ENCODE results near the gene TTC23L. TPM values are rescaled to one million over a fixed set of nuclear protein-coding genes. Genes with fewer than 3 reads are reported as not detected.
"Not testable (repeated sequence)": the region's sequence is repeated elsewhere in the genome, so short reads cannot be mapped to it uniquely, and the experiment has no call there.

TTC23L gene
- total RNA-seq, 1 experiment from 2014 or later, result not detected

GRCh38 chr5:34919077-34919476 is 80.1 kb downstream of the TTC23L start:
- DNase-seq (ENCODE audit: low read depth), result no peak

DNA sequence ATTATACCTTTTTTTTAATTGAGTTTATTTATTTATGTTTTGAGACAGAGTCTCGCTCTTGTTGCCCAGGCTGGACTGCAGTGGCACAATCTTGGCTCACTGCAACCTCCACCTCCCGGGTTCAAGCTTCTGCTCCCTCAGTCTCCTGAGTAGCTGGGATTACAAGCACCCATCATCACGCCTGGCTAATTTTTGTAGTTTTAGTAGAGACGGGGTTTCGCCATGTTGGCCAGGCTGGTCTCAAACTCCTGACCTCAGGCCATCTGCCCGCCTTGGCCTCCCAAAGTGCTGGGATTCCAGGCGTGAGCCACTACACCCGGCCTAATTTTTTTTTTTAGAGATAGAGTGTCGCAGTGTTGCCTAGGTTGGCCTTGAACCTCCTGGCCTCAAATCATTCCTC is 84.3 kb downstream of the TTC23L start:
- not testable (repeated sequence) for DNase-seq (ENCODE audit: low read depth)

- DNase-seq (ENCODE audit: low read depth), result peak; percentile 92
These were observed 84.9 kb downstream of the TTC23L start for GRCh38 chr5:34923694-34924461.

GRCh38 chr5:34924462-34924765 is 85.5 kb downstream of the TTC23L start:
- no peak for DNase-seq (ENCODE audit: low read depth)

- DNase-seq (ENCODE audit: low read depth), result no peak
These were observed 87.4 kb downstream of the TTC23L start for GRCh38 chr5:34926318-34926888.

GRCh38 chr5:34927785-34928184 is 88.8 kb downstream of the TTC23L start:
- no peak for DNase-seq (ENCODE audit: low read depth)

- no peak for DNase-seq (ENCODE audit: low read depth)
These were observed 89.3 kb downstream of the TTC23L start for GRCh38 chr5:34928267-34928666.

DNA sequence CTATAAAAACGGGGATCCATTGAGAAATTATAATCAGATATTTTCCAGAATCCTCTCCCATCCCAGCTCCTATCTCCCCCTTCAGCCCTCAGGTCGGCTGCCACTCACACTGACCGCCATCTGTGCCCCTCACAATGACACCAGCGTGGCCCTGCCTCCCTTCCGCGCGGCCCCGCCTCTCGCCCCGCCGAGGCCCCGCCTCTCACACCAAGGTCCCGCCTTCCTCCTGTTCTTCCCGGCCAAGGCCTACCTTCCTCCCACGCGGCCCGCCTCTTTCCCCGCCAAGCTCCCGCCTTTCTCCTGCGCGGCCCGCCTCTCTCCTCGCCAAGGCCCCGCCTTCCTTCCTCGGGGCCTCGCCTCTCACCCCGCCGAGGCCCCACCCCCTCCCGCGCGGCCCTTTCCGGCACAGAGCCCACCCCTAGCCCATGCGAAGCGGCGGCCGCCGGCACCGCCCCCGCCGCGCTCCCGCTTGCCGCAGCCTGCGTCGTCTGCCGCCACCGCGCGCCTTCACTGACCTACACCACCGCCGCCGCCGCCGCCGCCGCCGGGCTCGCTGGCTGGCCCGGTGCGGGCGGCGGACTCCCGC is 90.3 kb downstream of the TTC23L start, which contains the start of gene DNAJC21:
DNAJC21 (plus strand) TSS at position 426 of the 586 bp plus-strand sequence. CDS start 261 bp downstream, outside the sequence.
- DNase-seq (ENCODE audit: low read depth), result peak; percentile 94

GRCh38 chr5:34929720-34930461 is 90.9 kb downstream of the TTC23L start:
- peak; percentile 75 for DNase-seq (ENCODE audit: low read depth)

GRCh38 chr5:34930462-34930844 is 91.5 kb downstream of the TTC23L start:
- DNase-seq (ENCODE audit: low read depth), result peak; percentile 8

GRCh38 chr5:34930870-34931269 is 91.9 kb downstream of the TTC23L start:
- DNase-seq (ENCODE audit: low read depth), result no peak

GRCh38 chr5:34932947-34933346 is 94.0 kb downstream of the TTC23L start:
- no peak for DNase-seq (ENCODE audit: low read depth)

- DNase-seq (ENCODE audit: low read depth), result no peak
These were observed 103.0 kb downstream of the TTC23L start for GRCh38 chr5:34941936-34942335.

DNA sequence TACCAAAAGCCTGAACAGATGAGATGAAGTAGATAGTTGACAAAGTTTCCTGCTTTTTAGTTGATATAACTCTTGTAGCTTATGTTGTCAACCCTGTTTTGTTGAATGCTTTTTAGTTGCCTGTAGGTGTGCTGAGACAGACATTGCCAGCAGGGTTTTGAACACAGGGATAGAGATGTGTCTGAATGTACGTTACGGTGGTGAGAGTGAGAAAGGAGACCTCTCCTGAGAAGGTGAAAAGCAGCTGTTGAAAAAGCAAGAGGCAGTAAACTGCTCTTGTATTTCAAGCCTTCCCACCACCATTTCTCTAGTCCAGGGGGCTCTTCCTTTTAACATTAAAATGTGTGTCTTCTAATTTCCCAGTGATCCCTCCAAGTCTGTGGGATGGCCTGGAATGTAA is 105.1 kb downstream of the TTC23L start:
- DNase-seq (ENCODE audit: low read depth), result no peak

DNA sequence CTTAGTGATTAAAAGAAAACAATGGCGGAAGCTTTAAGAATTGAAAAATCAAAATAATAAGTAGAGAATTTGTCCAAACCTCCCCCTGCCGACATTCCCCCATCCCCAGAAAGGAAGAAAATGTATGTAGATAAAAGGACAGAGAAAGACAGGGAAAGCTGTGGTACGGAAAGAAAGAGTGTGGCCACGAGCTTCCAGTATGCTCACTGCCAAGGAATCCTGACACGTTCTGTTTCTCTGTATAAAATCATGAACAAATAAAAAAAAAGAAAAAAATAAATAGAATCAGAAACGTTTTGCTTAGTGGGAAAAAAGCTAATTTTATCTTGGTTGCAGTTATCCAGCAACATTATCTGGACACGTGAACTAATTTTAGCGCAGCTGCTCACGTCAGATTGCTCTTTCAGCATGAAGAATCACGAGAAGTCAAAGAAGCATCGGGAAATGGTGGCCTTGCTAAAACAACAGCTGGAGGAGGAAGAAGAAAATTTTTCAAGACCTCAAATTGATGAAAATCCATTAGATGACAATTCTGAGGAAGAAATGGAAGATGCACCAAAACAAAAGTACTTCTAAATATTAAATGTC is 105.6 kb downstream of the TTC23L start:
- DNase-seq (ENCODE audit: low read depth), result no peak

Other genes with a start within 250 kb of the TTC23L start
- 64.1 and 72.7 TPM in 2 replicates for gene RAI14, start 182.8 kb upstream of the TTC23L start, total RNA-seq (2014; rRNA removed)
- gene RAD1, start 76.3 kb downstream of the TTC23L start, total RNA-seq (2014; rRNA removed), result 24.6 and 30.2 TPM in 2 replicates
- gene BRIX1, start 76.5 kb downstream of the TTC23L start, total RNA-seq (2014; rRNA removed), result 48.4 and 52.9 TPM in 2 replicates
- 18.9 and 23.6 TPM in 2 replicates for gene DNAJC21, start 90.4 kb downstream of the TTC23L start, total RNA-seq (2014; rRNA removed)
- gene AGXT2, start 208.8 kb downstream of the TTC23L start, total RNA-seq (2014; rRNA removed), result not detected in 2 replicates